ENCODE data around the gene ARL11.

- TF ChIP-seq POLR2A (IDR thresholded peaks at IDR 0.05) = no peak
- TF ChIP-seq, protein P1, sequence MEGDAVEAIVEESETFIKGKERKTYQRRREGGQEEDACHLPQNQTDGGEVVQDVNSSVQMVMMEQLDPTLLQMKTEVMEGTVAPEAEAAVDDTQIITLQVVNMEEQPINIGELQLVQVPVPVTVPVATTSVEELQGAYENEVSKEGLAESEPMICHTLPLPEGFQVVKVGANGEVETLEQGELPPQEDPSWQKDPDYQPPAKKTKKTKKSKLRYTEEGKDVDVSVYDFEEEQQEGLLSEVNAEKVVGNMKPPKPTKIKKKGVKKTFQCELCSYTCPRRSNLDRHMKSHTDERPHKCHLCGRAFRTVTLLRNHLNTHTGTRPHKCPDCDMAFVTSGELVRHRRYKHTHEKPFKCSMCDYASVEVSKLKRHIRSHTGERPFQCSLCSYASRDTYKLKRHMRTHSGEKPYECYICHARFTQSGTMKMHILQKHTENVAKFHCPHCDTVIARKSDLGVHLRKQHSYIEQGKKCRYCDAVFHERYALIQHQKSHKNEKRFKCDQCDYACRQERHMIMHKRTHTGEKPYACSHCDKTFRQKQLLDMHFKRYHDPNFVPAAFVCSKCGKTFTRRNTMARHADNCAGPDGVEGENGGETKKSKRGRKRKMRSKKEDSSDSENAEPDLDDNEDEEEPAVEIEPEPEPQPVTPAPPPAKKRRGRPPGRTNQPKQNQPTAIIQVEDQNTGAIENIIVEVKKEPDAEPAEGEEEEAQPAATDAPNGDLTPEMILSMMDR (IDR thresholded peaks at IDR 0.05) = no peak
These were observed 4.1 kb upstream of the ARL11 start for GRCh38 chr13:49624229-49624628.

All from Peyer's patch (tissue), 4 donors.